SK-N-SH treated with all-trans-retinoic acid at 6 μM for 48 hours (cell line): ENCODE measurements around the gene YEATS4.

Experiments
- ARNTL ChIP-seq: fragments of 450-650 bp; formaldehyde crosslinking; IDR thresholded peaks from 2 replicates; pipeline ENCODE4 v1.5.0; 2020; ENCODE audit warnings: low read depth, mild to moderate bottlenecking, moderate library complexity, borderline replicate concordance
- BACH2 ChIP-seq: fragments of 250-450 bp; sonication (Bioruptor Pico); IDR thresholded peaks from 2 replicates; pipeline ENCODE4 v1.9.0; 2021; ENCODE audit warnings: mild to moderate bottlenecking, borderline replicate concordance
- CSDC2 ChIP-seq: fragments of 250-450 bp; sonication (Bioruptor Pico); IDR thresholded peaks from 2 replicates; pipeline ENCODE4 v1.5.0; 2020; ENCODE audit warnings: mild to moderate bottlenecking, moderate library complexity
- ISL1 ChIP-seq: fragments of 250-450 bp; sonication (Bioruptor Pico); IDR thresholded peaks from 2 replicates; pipeline ENCODE4 v2.1.2; 2022; ENCODE audit warnings: mild to moderate bottlenecking, moderate library complexity
- OSR1 ChIP-seq: fragments of 250-450 bp; sonication (Bioruptor Pico); IDR thresholded peaks from 2 replicates; pipeline ENCODE4 v1.8.0; 2022; ENCODE audit warnings: moderate library complexity, mild to moderate bottlenecking, inconsistent platforms
- ZFP3 ChIP-seq: fragments of 250-450 bp; sonication (Bioruptor Pico); IDR thresholded peaks from 2 replicates; pipeline ENCODE4 v1.5.0; 2020; ENCODE audit warnings: mild to moderate bottlenecking, moderate library complexity
- ZNF565 ChIP-seq: fragments of 450-650 bp; formaldehyde crosslinking; conservative IDR thresholded peaks from 2 replicates; pipeline ENCODE4 v1.5.0; 2020; ENCODE audit warnings: low read depth, mild to moderate bottlenecking, moderate library complexity
- ZNF70 ChIP-seq: fragments of 450-650 bp; formaldehyde crosslinking; IDR thresholded peaks from 2 replicates; pipeline ENCODE4 v1.5.0; 2020; ENCODE audit warnings: mild to moderate bottlenecking, moderate library complexity
- ZNF8 ChIP-seq: fragments of 450-650 bp; formaldehyde crosslinking; IDR thresholded peaks from 2 replicates; pipeline ENCODE4 v1.5.0; 2020; ENCODE audit warnings: mild to moderate bottlenecking, moderate library complexity
- TF ChIP-seq, protein P1 (sequence below): fragments of 250-450 bp; sonication (Bioruptor Pico); IDR thresholded peaks from 2 replicates; pipeline ENCODE4 v1.5.1; 2020; ENCODE audit warnings: low read depth, mild to moderate bottlenecking, moderate library complexity
- TF ChIP-seq, protein P2 (sequence below): fragments of 250-450 bp; sonication (Bioruptor Pico); IDR thresholded peaks from 2 replicates; pipeline ENCODE4 v1.5.1; 2021; ENCODE audit warnings: mild to moderate bottlenecking, moderate library complexity
- TF ChIP-seq, protein P3 (sequence below): fragments of 250-450 bp; sonication (Bioruptor Pico); IDR thresholded peaks from 2 replicates; pipeline ENCODE4 v1.8.0; 2020; ENCODE audit warnings: mild to moderate bottlenecking, moderate library complexity, borderline replicate concordance

DNA sequence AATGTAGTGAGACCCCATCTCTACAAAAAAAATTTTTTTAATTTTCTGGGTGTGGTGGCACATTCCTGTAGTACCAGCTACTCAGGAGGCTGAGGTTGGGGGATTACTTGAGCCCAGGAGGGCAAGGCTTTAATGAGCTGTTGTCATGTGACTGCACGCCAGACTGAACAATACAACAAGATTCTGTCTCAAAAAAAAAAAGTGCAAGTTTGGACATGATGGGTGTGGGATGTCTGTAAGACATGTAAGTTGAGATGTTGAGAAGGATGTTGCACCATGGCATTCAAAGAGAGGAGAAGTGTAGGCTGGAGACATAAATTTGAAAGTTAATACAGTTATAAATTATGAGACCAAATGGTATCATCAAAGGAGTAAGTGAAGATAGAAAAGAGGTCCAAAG is 23.5 kb downstream of the YEATS4 start:
- TF ChIP-seq, protein P1, sequence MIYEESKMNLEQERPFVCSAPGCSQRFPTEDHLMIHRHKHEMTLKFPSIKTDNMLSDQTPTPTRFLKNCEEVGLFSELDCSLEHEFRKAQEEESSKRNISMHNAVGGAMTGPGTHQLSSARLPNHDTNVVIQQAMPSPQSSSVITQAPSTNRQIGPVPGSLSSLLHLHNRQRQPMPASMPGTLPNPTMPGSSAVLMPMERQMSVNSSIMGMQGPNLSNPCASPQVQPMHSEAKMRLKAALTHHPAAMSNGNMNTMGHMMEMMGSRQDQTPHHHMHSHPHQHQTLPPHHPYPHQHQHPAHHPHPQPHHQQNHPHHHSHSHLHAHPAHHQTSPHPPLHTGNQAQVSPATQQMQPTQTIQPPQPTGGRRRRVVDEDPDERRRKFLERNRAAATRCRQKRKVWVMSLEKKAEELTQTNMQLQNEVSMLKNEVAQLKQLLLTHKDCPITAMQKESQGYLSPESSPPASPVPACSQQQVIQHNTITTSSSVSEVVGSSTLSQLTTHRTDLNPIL (CRISPR knock-in tag) = no peak
- TF ChIP-seq, protein P2, sequence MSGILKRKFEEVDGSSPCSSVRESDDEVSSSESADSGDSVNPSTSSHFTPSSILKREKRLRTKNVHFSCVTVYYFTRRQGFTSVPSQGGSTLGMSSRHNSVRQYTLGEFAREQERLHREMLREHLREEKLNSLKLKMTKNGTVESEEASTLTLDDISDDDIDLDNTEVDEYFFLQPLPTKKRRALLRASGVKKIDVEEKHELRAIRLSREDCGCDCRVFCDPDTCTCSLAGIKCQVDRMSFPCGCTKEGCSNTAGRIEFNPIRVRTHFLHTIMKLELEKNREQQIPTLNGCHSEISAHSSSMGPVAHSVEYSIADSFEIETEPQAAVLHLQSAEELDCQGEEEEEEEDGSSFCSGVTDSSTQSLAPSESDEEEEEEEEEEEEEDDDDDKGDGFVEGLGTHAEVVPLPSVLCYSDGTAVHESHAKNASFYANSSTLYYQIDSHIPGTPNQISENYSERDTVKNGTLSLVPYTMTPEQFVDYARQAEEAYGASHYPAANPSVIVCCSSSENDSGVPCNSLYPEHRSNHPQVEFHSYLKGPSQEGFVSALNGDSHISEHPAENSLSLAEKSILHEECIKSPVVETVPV (CRISPR knock-in tag) = no peak
- TF ChIP-seq, protein P3, sequence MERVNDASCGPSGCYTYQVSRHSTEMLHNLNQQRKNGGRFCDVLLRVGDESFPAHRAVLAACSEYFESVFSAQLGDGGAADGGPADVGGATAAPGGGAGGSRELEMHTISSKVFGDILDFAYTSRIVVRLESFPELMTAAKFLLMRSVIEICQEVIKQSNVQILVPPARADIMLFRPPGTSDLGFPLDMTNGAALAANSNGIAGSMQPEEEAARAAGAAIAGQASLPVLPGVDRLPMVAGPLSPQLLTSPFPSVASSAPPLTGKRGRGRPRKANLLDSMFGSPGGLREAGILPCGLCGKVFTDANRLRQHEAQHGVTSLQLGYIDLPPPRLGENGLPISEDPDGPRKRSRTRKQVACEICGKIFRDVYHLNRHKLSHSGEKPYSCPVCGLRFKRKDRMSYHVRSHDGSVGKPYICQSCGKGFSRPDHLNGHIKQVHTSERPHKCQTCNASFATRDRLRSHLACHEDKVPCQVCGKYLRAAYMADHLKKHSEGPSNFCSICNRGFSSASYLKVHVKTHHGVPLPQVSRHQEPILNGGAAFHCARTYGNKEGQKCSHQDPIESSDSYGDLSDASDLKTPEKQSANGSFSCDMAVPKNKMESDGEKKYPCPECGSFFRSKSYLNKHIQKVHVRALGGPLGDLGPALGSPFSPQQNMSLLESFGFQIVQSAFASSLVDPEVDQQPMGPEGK (CRISPR knock-in tag) = no peak
- TF ChIP-seq ISL1 (CRISPR knock-in tag) = no peak
- TF ChIP-seq ZNF565 (CRISPR knock-in tag) = no peak
- TF ChIP-seq ZFP3 (CRISPR knock-in tag) = no peak
- TF ChIP-seq BACH2 (CRISPR knock-in tag) = no peak
- no peak for TF ChIP-seq ZNF70 (CRISPR knock-in tag)
- no peak for TF ChIP-seq CSDC2
- no peak for TF ChIP-seq ZNF8
- no peak for TF ChIP-seq OSR1 (CRISPR knock-in tag)
- TF ChIP-seq ARNTL = no peak
